Nephron progenitor cell (in vitro differentiated cells): ENCODE data around the gene MYLK4.

Experiments used
- DNase-seq: peaks from one replicate; pipeline ENCODE4 v3.0.0; 2021
- H3K27ac Mint-ChIP-seq: 2 replicates; pipeline ENCODE4 v1.8.0; 2021; ENCODE audit warnings: mild to moderate bottlenecking, moderate library complexity, mixed read lengths
- H3K27me3 Mint-ChIP-seq: 2 replicates; pipeline ENCODE4 v1.8.0; 2021; ENCODE audit warnings: mild to moderate bottlenecking, low read depth, mixed read lengths; ENCODE audit not compliant: poor library complexity
- H3K36me3 Mint-ChIP-seq: 2 replicates; pipeline ENCODE4 v1.8.0; 2021; ENCODE audit warnings: low read depth, mixed read lengths
- H3K4me1 Mint-ChIP-seq: 2 replicates; pipeline ENCODE4 v1.8.0; 2021; ENCODE audit warnings: mixed read lengths
- H3K4me3 Mint-ChIP-seq: 2 replicates; pipeline ENCODE4 v1.8.0; 2021; ENCODE audit warnings: mild to moderate bottlenecking, moderate library complexity, mixed read lengths
- H3K9me3 Mint-ChIP-seq: 2 replicates; pipeline ENCODE4 v1.8.0; 2021; ENCODE audit warnings: mild to moderate bottlenecking, moderate library complexity, mixed read lengths
- CTCF ChIP-seq: fragments of 200-600 bp; sonication (generic); IDR thresholded peaks from 2 replicates; pipeline ENCODE4 v1.5.0; 2021; ENCODE audit warnings: antibody characterized with exemption

The MYLK4 gene

GRCh38 chr6:2712102-2712501 is 38.6 kb downstream of the MYLK4 start:
- no peak for TF ChIP-seq CTCF
- H3K4me1 Mint-ChIP-seq = no peaks in the 10 kb centered on the region

GRCh38 chr6:2710412-2710811 is 40.3 kb downstream of the MYLK4 start:
- H3K9me3 Mint-ChIP-seq = peaks cover 50% of the 10 kb centered on the region
- H3K4me1 Mint-ChIP-seq = no peaks in the 10 kb centered on the region
- H3K27me3 Mint-ChIP-seq = no peaks in the 10 kb centered on the region
- TF ChIP-seq CTCF = no peak
- peaks cover 9% of the 10 kb centered on the region for H3K36me3 Mint-ChIP-seq
- DNase-seq = no peak
- no peak overlapping the region for H3K4me3 Mint-ChIP-seq
- H3K27ac Mint-ChIP-seq = no peak overlapping the region

More at GRCh38 chr6:2712102-2712501, 38.6 kb downstream of the MYLK4 start:
- Mint-ChIP-seq H3K9me3 (peaks cover 50% of the 10 kb centered on the region), H3K27me3 (no peaks in the 10 kb centered on the region), H3K4me3 (no peak overlapping the region), H3K27ac (no peak overlapping the region), H3K36me3 (peaks cover 9% of the 10 kb centered on the region)
- no peak for DNase-seq

GRCh38 chr6:2708456-2708855 is 42.3 kb downstream of the MYLK4 start:
- H3K27ac Mint-ChIP-seq = no peak overlapping the region
- H3K4me1 Mint-ChIP-seq = peaks cover 6% of the 10 kb centered on the region
- DNase-seq = no peak
- TF ChIP-seq CTCF = no peak
- peaks cover 37% of the 10 kb centered on the region for H3K9me3 Mint-ChIP-seq
- H3K4me3 Mint-ChIP-seq = no peak overlapping the region
- peaks cover 3% of the 10 kb centered on the region for H3K27me3 Mint-ChIP-seq
- H3K36me3 Mint-ChIP-seq = peaks cover 9% of the 10 kb centered on the region

- peaks cover 11% of the 10 kb centered on the region for H3K4me1 Mint-ChIP-seq
- peaks cover 9% of the 10 kb centered on the region for H3K36me3 Mint-ChIP-seq
- H3K4me3 Mint-ChIP-seq = no peak overlapping the region
- peaks cover 24% of the 10 kb centered on the region for H3K9me3 Mint-ChIP-seq
- no peak overlapping the region for H3K27ac Mint-ChIP-seq
- TF ChIP-seq CTCF = no peak
- DNase-seq = no peak
- peaks cover 3% of the 10 kb centered on the region for H3K27me3 Mint-ChIP-seq
These were observed 44.2 kb downstream of the MYLK4 start for GRCh38 chr6:2706558-2706957.

GRCh38 chr6:2705256-2705655 is 45.5 kb downstream of the MYLK4 start:
- TF ChIP-seq CTCF = no peak
- no peak for DNase-seq
- Mint-ChIP-seq H3K4me3 (no peak overlapping the region), H3K4me1 (peaks cover 22% of the 10 kb centered on the region), H3K36me3 (peaks cover 4% of the 10 kb centered on the region), H3K27me3 (peaks cover 3% of the 10 kb centered on the region), H3K9me3 (peaks cover 11% of the 10 kb centered on the region), H3K27ac (no peak overlapping the region)

- Mint-ChIP-seq H3K4me3 (no peak overlapping the region), H3K36me3 (no peaks in the 10 kb centered on the region), H3K27me3 (peaks cover 3% of the 10 kb centered on the region), H3K9me3 (no peaks in the 10 kb centered on the region), H3K27ac (no peak overlapping the region), H3K4me1 (peaks cover 20% of the 10 kb centered on the region)
- TF ChIP-seq CTCF = no peak
- DNase-seq = no peak
These were observed 53.4 kb downstream of the MYLK4 start for GRCh38 chr6:2697291-2697690.
